C4-2B (cell line): ENCODE measurements around the gene RAB11FIP5.

Experiments used
- H3K27ac ChIP-seq: fragments of 450-650 bp; 2 replicates; pipeline ENCODE4 v1.5.1; 2017
- ZFX ChIP-seq: fragments of 450-650 bp; IDR thresholded peaks from 2 replicates; pipeline ENCODE4 v1.6.1; 2017
- TF ChIP-seq, protein P1 (sequence below): fragments of 450-650 bp; conservative IDR thresholded peaks from 2 replicates; pipeline ENCODE4 v1.5.1; 2017; ENCODE audit warnings: mild to moderate bottlenecking

The RAB11FIP5 gene

DNA sequence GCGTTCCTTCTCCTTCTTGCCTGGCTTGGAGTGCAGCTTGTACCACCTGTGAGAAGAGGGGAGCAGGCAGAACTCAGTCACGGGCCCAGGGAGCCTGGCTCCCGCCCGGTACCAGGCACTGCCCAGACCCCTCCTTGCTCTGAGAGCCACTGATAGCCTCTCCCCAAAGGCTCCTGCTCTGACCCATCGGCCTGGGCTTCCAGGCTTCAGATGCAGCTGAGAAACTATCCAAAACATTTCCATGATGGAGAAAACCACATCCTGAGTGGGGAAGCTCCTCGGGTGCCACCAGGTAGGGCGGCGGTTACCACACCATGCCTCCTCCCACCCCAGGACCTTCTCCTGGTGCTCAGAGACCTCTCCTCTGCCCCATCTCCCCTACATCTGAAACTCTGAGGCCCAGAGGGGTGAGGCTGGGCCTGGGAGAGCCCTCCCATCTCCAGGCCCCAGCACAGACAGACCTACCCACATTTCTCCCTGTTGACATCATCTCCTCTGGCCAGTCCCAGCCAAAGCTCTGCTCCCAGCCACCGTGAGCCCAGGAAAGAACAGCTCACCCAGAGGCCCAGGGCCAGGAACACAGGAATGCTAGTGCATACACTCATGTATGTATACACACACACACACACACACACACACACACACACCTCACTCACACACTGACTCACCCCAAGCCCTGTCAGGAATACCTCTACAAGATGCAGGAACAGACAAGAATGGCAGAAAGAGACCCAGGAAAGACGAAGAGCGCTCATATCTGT, 23.3 kb downstream of the RAB11FIP5 start:
- TF ChIP-seq, protein P1, sequence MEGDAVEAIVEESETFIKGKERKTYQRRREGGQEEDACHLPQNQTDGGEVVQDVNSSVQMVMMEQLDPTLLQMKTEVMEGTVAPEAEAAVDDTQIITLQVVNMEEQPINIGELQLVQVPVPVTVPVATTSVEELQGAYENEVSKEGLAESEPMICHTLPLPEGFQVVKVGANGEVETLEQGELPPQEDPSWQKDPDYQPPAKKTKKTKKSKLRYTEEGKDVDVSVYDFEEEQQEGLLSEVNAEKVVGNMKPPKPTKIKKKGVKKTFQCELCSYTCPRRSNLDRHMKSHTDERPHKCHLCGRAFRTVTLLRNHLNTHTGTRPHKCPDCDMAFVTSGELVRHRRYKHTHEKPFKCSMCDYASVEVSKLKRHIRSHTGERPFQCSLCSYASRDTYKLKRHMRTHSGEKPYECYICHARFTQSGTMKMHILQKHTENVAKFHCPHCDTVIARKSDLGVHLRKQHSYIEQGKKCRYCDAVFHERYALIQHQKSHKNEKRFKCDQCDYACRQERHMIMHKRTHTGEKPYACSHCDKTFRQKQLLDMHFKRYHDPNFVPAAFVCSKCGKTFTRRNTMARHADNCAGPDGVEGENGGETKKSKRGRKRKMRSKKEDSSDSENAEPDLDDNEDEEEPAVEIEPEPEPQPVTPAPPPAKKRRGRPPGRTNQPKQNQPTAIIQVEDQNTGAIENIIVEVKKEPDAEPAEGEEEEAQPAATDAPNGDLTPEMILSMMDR: no peak
- TF ChIP-seq ZFX: no peak
- no peak overlapping the region for H3K27ac ChIP-seq

DNA sequence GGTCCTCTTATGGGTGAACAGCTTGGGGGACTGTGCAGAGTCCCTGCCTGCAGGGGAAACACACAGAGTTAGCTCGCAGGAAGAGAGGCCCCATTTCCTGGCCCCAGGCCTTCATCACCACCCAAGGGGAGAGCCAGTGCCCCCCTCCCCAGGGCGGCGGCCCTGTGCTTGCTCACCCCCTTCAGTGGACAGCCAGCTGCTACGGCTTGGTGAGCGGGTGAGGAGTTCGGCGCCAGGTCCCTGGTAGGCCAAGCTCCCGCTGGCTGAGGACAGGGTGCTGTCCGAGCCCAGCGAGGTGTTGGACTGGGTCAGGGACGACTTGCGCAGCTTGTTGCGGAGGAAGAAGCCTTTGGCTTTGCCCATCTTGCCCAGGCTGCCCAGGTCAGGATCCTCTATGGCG, 24.0 kb downstream of the RAB11FIP5 start:
- H3K27ac ChIP-seq: no peak overlapping the region
- no peak for TF ChIP-seq ZFX
- TF ChIP-seq, protein P1: no peak

DNA sequence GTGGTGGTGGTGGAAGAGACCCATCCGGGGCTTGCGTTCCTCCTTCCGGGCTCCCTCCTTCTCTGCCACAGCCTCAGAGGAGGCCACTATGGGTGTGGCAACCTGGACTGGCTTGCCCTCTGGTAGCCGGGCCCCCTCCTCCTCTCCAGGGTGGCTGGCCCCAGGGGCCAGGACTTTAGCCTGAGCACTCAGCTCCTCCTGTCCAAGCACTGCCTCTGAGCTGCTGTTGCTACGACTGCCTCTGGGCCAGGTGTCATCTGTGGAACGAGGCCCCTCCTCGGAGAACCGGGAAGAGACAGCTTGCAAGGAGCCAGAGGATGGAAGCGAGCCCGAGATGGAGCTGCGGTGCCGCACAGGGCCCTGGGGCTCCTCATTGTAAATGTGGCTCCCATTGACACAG, 24.5 kb downstream of the RAB11FIP5 start:
- H3K27ac ChIP-seq: no peak overlapping the region
- TF ChIP-seq, protein P1: no peak
- no peak for TF ChIP-seq ZFX

DNA sequence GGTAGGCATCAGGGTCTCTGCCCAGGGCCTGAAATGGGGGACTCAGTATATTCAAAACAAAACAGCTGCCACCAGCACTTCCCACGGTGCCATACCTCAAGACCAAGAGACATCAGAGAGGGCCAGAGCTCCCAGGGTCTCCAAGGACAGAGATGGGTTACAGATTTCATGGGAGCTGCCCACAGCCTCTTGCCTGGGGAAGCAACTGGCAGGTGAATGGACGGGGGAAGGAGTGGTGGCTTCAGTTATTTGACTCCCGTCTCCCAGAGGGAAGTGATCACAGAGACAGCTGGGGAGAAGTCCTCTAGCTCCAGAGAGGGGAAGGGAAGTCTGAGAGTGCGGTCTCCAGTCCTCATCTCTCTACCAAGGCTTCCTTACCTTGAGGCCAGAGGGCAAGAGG, 25.4 kb downstream of the RAB11FIP5 start:
- no peak overlapping the region for H3K27ac ChIP-seq
- TF ChIP-seq, protein P1: no peak
- TF ChIP-seq ZFX: no peak

DNA sequence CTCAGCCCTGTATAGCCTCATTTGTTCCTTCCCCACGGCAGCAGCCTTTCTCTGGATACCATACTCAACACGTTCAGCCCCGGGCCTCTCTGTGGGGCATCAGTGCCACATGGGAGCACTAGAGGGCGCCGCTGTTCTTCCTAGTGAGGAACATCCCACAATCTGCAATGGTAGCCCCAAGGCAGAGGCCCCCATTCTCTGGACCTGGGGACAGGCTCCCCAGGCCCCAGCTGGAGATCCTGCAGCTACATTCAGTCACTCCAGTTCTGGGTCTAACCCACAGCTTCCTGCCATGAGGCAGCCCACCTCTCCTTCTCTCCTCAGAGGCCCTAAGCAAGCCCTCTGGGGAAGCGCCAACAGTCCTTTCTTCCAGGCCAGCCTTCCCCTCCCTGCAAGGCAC, 27.1 kb downstream of the RAB11FIP5 start:
- TF ChIP-seq, protein P1: peak; percentile 81
- no peak for TF ChIP-seq ZFX
- no peak overlapping the region for H3K27ac ChIP-seq

DNA sequence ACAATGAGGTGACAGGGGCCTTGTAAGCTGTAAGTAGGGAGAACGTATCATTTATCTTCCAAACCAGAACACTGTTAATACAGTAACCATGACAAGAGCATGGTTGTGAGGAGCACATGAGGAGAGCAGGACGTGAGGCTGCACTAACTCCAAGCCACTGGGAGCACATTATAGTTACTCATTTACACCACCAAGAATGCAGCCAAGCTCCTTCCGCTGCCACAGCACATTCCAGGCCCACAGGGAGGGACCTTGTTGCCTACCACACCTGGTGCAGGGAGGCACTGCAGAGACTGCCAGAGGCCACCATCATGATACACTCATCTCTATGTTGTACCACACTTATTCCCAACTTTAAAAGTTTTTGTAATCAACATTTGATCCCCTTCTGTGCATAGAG, 27.8 kb downstream of the RAB11FIP5 start:
- H3K27ac ChIP-seq: no peak overlapping the region

More for the DNA sequence above, 27.8 kb downstream of the RAB11FIP5 start:
- TF ChIP-seq, protein P1: no peak
- no peak for TF ChIP-seq ZFX
